ENCODE results near the gene LDB3.

LDB3 gene

DNA sequence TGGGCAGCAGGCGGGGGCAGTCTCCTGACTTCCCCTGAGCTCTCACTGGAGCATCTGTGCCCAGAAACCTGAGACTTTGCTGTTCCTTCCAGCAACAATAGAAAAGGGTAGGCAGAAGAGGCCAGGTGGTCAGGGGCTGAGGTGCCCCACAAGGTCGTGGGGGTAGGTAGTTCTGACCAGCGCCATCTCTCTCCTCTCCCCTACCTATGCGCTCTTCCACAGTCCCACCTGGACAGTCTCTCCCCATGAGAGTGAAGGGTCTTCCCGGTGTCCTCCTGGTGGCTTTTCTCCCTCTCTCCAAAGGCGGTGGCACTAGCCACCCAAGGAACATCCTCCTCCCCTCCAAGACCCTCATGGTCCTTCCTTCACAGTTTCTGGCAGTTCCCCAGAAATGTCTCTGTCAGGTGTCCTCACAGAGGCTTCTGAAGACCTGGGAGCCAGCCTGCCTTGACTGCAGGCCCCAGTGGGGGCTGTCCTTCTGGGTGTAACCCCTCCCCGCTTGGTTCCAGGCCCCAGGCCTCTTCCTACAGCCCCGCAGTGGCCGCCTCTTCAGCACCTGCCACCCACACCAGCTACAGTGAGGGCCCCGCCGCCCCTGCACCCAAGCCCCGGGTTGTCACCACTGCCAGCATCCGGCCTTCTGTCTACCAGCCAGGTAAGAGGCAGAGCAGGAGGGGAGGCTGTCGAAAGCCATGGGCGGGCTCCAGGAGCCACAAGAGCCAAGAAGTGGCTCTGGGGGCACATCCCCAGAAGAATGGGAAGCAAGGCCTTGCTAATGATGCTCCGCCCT is 41.3 kb downstream of the LDB3 start:
- H3K79me2 ChIP-seq (ENCODE audit: insufficient read depth, low read length): no peaks in the 10 kb centered on the region
- DNase-seq (no peak), ATAC-seq (ENCODE audit: insufficient read depth, low read depth) (no peak)
- peak overlapping the region; percentile 86 for H3K4me2 ChIP-seq (ENCODE audit: insufficient read depth, low read length)
- no peaks in the 10 kb centered on the region for H4K20me1 ChIP-seq (ENCODE audit: insufficient read depth, low read length)
- no peak overlapping the region for H3K9ac ChIP-seq (ENCODE audit: low read depth, low read length)
- H3K4me1 ChIP-seq (ENCODE audit: insufficient read depth, low read length): peaks cover 24% of the 10 kb centered on the region
- no peak overlapping the region for H3K27ac ChIP-seq (ENCODE audit: low read length)
- H3K27me3 ChIP-seq (ENCODE audit: insufficient read depth, low read length, poor library complexity): no peaks in the 10 kb centered on the region
- TF ChIP-seq, protein P1, sequence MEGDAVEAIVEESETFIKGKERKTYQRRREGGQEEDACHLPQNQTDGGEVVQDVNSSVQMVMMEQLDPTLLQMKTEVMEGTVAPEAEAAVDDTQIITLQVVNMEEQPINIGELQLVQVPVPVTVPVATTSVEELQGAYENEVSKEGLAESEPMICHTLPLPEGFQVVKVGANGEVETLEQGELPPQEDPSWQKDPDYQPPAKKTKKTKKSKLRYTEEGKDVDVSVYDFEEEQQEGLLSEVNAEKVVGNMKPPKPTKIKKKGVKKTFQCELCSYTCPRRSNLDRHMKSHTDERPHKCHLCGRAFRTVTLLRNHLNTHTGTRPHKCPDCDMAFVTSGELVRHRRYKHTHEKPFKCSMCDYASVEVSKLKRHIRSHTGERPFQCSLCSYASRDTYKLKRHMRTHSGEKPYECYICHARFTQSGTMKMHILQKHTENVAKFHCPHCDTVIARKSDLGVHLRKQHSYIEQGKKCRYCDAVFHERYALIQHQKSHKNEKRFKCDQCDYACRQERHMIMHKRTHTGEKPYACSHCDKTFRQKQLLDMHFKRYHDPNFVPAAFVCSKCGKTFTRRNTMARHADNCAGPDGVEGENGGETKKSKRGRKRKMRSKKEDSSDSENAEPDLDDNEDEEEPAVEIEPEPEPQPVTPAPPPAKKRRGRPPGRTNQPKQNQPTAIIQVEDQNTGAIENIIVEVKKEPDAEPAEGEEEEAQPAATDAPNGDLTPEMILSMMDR (IDR thresholded peaks at IDR 0.05; ENCODE audit: borderline replicate concordance, extremely low read depth, low read length, poor library complexity, severe bottlenecking): no peak
- no peak for TF ChIP-seq EZH2 (IDR thresholded peaks at IDR 0.05; ENCODE audit: borderline replicate concordance, low read depth, low read length, severe bottlenecking)
- no peaks in the 10 kb centered on the region for H3K9me3 ChIP-seq (ENCODE audit: insufficient read depth, low read length, severe bottlenecking)
- peak overlapping the region; percentile 11; the same call in 1 of the 2 replicates for H2AFZ ChIP-seq (ENCODE audit: low read depth, low read length)
- no peaks in the 10 kb centered on the region for H3K36me3 ChIP-seq (ENCODE audit: insufficient read depth, low read length)
- H3K4me3 ChIP-seq (ENCODE audit: low read depth in 1 of 2, low read length in 2 of 2): peak overlapping the region in 1 of 2 experiments; percentile 73; a peak in 1 of 4 replicates

DNA sequence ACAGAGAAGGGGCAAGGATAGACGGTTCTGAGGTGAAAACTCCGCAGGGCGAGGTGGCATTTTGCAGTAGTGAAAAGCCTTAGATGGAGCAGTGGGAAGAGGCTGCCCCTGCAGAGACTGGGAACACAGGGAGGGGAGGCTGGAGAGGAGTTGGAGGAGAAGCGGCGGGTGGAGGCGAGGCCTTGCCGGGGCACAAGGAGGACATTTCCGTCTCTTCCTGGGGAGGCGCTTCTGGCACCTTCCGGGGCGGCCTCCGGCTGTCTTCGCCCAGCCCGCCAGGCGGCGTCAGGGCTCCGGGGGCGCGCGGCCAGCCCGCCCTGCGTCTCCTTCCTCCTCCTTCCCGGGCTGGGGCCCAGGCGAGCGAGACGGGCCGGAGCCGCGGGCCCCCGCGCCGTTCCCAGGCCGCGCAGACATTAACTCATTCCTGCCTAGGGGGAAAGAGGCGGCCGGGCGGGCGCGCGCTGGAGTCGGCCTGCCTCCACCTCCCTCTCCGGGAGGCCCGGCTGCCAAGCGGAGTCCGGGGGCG is 42.7 kb downstream of the LDB3 start:
- no peak for TF ChIP-seq EZH2 (IDR thresholded peaks at IDR 0.05; ENCODE audit: borderline replicate concordance, low read depth, low read length, severe bottlenecking)
- TF ChIP-seq, protein P1 (IDR thresholded peaks at IDR 0.05; ENCODE audit: borderline replicate concordance, extremely low read depth, low read length, poor library complexity, severe bottlenecking): peak; percentile 79
- no peaks in the 10 kb centered on the region for H3K36me3 ChIP-seq (ENCODE audit: insufficient read depth, low read length)
- H3K27me3 ChIP-seq (ENCODE audit: insufficient read depth, low read length, poor library complexity): no peaks in the 10 kb centered on the region
- peak overlapping the region; percentile 94 for H3K9ac ChIP-seq (ENCODE audit: low read depth, low read length)
- H3K4me3 ChIP-seq (ENCODE audit: low read depth in 1 of 2, low read length in 2 of 2): peak overlapping the region; percentile 45 to 73; a peak in 3 of 4 replicates
- no peaks in the 10 kb centered on the region for H3K9me3 ChIP-seq (ENCODE audit: insufficient read depth, low read length, severe bottlenecking)
- H3K79me2 ChIP-seq (ENCODE audit: insufficient read depth, low read length): no peaks in the 10 kb centered on the region
- DNase-seq (peak; percentile 86), ATAC-seq (ENCODE audit: insufficient read depth, low read depth) (peak; percentile 93)
- no peaks in the 10 kb centered on the region for H4K20me1 ChIP-seq (ENCODE audit: insufficient read depth, low read length)
- H3K4me1 ChIP-seq (ENCODE audit: insufficient read depth, low read length): peaks cover 24% of the 10 kb centered on the region
- peak overlapping the region; percentile 100 for H2AFZ ChIP-seq (ENCODE audit: low read depth, low read length)
- H3K4me2 ChIP-seq (ENCODE audit: insufficient read depth, low read length): peak overlapping the region; percentile 86
- peak overlapping the region; percentile 93 for H3K27ac ChIP-seq (ENCODE audit: low read length)

DNA sequence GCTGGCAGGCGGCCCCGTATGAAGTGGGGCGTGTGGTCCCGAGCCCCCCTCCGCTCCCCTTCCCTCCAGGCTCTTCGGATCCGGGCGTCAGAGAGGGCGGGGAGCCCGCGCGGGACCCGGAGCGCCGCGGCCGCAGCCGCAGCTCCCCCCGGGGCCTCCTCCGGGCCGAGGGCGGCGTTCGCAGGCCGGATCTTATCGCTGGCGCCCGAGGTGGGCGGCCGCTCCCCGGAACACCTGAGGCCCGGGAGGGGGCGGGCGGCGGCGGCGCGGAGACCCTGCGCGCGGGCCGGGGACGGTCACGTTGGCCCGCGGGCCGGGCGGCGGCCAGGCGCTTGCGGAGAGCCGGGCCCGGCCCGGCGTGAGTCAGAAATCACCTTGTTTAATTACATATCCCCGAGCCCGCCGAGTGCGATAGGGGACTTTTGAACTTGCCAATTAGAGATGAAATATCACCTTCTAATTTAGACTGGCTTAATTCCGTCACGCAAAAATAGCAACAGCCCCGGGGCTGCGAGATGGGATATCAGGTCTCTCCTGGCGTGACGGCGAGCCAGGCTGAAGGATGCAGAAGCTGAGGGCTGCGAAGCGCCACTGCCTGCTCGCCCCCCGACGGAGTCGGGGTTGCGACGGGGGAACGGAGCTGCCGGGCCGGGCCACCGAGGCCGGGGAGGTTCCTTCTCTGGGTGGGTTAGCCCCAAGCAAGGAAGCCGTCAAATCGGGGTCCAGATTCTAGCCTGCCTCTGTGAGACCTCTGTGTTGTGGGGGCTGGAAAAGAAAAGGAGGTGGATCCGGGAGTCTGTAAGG is 43.4 kb downstream of the LDB3 start:
- peak overlapping the region; percentile 93 for H3K27ac ChIP-seq (ENCODE audit: low read length)
- DNase-seq: no peak

More for the DNA sequence above, 43.4 kb downstream of the LDB3 start:
- Histone ChIP-seq H3K9me3 (ENCODE audit: insufficient read depth, low read length, severe bottlenecking) (no peaks in the 10 kb centered on the region), H3K27me3 (ENCODE audit: insufficient read depth, low read length, poor library complexity) (no peaks in the 10 kb centered on the region), H3K79me2 (ENCODE audit: insufficient read depth, low read length) (no peaks in the 10 kb centered on the region), H2AFZ (ENCODE audit: low read depth, low read length) (peak overlapping the region; percentile 91), H3K4me3 (ENCODE audit: low read depth in 1 of 2, low read length in 2 of 2) (peak overlapping the region; percentile 45 to 73; a peak in 3 of 4 replicates), H3K36me3 (ENCODE audit: insufficient read depth, low read length) (no peaks in the 10 kb centered on the region), H3K4me1 (ENCODE audit: insufficient read depth, low read length) (peaks cover 24% of the 10 kb centered on the region), H4K20me1 (ENCODE audit: insufficient read depth, low read length) (no peaks in the 10 kb centered on the region), H3K9ac (ENCODE audit: low read depth, low read length) (peak overlapping the region; percentile 94), H3K4me2 (ENCODE audit: insufficient read depth, low read length) (peak overlapping the region; percentile 86)
- no peak for TF ChIP-seq EZH2 (IDR thresholded peaks at IDR 0.05; ENCODE audit: borderline replicate concordance, low read depth, low read length, severe bottlenecking)
- TF ChIP-seq, protein P1 (IDR thresholded peaks at IDR 0.05; ENCODE audit: borderline replicate concordance, extremely low read depth, low read length, poor library complexity, severe bottlenecking): no peak
- peak; percentile 68 for ATAC-seq (ENCODE audit: insufficient read depth, low read depth)
